ENCODE results near the gene MICALL2. TPM values are rescaled to one million over a fixed set of nuclear protein-coding genes. Genes with fewer than 3 reads are reported as not detected.

MICALL2 gene
- total and polyA plus RNA-seq, 4 donors: 2.9 to 16.3 (median 7.6) TPM

DNA sequence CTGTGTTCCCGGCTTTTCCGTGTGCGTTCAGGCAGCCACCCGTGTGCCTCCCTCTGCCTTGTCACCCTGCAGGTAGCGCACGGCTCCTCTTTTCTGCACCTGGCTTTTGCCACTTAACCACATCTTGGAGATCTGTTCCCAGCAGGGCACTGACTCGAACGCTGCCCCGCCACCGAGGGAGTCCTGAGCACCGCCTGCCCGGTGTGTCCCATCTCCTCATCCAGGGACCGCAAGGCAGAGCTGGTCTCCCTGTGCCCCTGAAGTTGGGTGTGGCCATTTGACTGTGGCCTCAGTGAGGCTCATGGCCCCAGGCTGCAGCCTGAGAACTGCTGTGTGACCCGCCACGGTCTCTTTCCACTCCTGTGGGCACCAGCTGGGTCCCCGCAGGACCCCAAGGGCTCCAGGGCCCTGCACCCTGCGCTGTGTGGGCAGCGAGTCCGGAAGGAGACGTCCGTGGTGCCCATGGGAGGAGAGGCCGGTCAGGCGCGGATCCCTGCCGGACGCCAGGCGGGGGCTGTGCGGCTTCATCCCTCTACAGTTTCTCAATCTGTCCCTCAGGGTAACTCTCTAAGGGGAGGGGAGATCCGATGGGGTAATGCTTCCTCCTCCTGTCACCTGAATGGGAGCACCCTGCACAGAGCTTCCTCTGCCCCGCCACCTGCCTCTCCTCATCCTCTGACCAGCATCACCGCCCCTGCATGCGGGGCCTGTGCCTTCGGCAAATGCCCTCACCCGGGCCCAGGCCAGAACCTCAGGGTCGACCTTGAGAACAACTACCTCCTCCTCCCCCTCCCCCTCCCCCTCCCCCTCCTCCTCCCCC, 46.7 kb upstream of the MICALL2 start:
- Histone ChIP-seq H3K9me3 (ENCODE audit: control insufficient read depth in 4 of 4, low read length in 3 of 4) (no peaks in the 10 kb centered on the region), H3K9ac (ENCODE audit: low read depth in 1 of 2, low read length in 2 of 2) (no peak overlapping the region), H3K27ac (ENCODE audit: low read depth in 1 of 2, low read length in 2 of 2) (no peak overlapping the region), H3K4me1 (ENCODE audit: control insufficient read depth in 4 of 4, insufficient read depth in 4 of 4, low read length in 3 of 4) (peaks cover 5 to 28% (median 21%) of the 10 kb centered on the region in 4 donors), H3K36me3 (ENCODE audit: control insufficient read depth in 4 of 4, insufficient read depth in 3 of 4, low read depth in 1 of 4, low read length in 3 of 4) (peaks cover 0 to 11% (median under 1%) of the 10 kb centered on the region in 4 donors), H3K4me3 (ENCODE audit: low read depth in 1 of 3, low read length in 3 of 3) (no peak overlapping the region), H3K27me3 (ENCODE audit: control insufficient read depth in 4 of 4, insufficient read depth in 4 of 4, low read length in 3 of 4) (no peaks in the 10 kb centered on the region)
- TF ChIP-seq RAD21 (IDR thresholded peaks at IDR 0.05): no peak
- TF ChIP-seq FOXA2 (IDR thresholded peaks at IDR 0.05): no peak
- TF ChIP-seq, protein P1, sequence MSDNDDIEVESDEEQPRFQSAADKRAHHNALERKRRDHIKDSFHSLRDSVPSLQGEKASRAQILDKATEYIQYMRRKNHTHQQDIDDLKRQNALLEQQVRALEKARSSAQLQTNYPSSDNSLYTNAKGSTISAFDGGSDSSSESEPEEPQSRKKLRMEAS (IDR thresholded peaks at IDR 0.05): no peak
- no peak for TF ChIP-seq TAF1 (conservative IDR thresholded peaks at IDR 0.05)
- TF ChIP-seq, protein P2, sequence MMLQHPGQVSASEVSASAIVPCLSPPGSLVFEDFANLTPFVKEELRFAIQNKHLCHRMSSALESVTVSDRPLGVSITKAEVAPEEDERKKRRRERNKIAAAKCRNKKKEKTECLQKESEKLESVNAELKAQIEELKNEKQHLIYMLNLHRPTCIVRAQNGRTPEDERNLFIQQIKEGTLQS (IDR thresholded peaks at IDR 0.05): no peak
- TF ChIP-seq EGR1 (IDR thresholded peaks at IDR 0.05; ENCODE audit: low read depth in 2 of 2): no peak
- TF ChIP-seq HNF4G (IDR thresholded peaks at IDR 0.05): no peak
- WGBS: 80% methylated on average over 35 of the region's 35 CpGs
- DNase-seq (ENCODE audit: low spot score): no peak

DNA sequence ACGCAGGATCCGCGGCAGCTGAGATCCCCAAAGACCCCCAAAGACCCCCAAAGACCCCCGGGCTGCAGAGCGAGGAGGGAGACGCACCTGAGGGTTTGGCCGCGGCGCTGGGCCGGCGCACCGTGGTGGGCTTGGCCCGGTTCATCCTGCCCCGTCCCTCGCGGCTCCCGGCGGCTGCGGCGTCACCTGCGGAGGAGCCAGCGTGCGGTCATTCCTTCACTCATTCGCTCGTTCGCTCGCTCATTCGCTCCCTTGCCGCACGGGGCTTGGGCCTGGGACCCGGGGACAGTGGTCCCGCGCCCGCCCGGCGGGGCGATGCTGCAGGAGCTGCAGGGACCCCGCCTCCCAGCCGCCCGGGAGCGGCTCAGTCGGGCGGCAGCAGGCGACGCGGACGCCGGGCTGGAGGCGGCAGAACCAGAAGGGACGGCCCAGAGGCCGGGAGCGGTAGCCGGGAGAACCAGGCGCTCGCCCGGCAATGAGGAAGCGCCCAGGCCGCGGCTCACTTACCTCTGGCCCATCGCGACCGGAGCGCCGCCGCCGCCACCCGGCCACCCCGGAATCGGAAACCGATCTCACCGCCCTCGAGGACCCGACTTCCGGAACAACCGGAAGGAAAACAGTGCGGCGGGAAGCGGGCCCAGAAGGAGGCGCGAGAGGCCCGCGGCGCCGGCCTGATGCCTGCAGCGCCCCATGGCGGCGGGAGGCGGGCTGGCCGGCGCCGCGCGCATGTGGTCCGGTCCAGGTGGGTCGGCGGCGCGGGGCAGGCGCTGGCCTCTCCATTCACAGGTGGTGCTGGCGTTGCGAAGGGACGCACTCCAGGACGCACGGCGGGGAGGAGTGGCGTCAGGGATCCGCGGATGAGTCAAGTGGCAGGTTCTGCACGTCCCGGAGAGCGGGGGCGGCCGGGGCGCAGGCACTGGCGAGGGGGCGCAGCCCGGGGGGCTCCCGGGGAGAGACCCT, 44.8 kb upstream of the MICALL2 start, which contains the start of gene INTS1:
INTS1 (minus strand) TSS at position 574 of the 960 bp plus-strand sequence; CDS start at position 145, 429 bp downstream.
- TF ChIP-seq HNF4G (IDR thresholded peaks at IDR 0.05) (no peak), EGR1 (IDR thresholded peaks at IDR 0.05; ENCODE audit: low read depth in 2 of 2) (peak in 1 of 2 donors; percentile 87), GABPA (IDR thresholded peaks at IDR 0.05 in 1 of 2, conservative IDR thresholded peaks at IDR 0.05 in 1 of 2) (peak; percentile 82 to 96), RXRA (IDR thresholded peaks at IDR 0.05) (peak in 1 of 2 donors; percentile 12), FOXA2 (IDR thresholded peaks at IDR 0.05) (peak; percentile 33), FOXA1 (IDR thresholded peaks at IDR 0.05) (peak; percentile 34), HNF4A (conservative IDR thresholded peaks at IDR 0.05) (no peak)
- TF ChIP-seq, protein P3, sequence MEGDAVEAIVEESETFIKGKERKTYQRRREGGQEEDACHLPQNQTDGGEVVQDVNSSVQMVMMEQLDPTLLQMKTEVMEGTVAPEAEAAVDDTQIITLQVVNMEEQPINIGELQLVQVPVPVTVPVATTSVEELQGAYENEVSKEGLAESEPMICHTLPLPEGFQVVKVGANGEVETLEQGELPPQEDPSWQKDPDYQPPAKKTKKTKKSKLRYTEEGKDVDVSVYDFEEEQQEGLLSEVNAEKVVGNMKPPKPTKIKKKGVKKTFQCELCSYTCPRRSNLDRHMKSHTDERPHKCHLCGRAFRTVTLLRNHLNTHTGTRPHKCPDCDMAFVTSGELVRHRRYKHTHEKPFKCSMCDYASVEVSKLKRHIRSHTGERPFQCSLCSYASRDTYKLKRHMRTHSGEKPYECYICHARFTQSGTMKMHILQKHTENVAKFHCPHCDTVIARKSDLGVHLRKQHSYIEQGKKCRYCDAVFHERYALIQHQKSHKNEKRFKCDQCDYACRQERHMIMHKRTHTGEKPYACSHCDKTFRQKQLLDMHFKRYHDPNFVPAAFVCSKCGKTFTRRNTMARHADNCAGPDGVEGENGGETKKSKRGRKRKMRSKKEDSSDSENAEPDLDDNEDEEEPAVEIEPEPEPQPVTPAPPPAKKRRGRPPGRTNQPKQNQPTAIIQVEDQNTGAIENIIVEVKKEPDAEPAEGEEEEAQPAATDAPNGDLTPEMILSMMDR (IDR thresholded peaks at IDR 0.05; ENCODE audit: low read depth, low read length, missing input control): peak; percentile 90
- H3K27me3 ChIP-seq (ENCODE audit: control insufficient read depth in 4 of 4, insufficient read depth in 4 of 4, low read length in 3 of 4): no peaks in the 10 kb centered on the region
- H3K9me3 ChIP-seq (ENCODE audit: control insufficient read depth in 4 of 4, low read length in 3 of 4): no peaks in the 10 kb centered on the region
- peaks cover 5 to 28% (median 21%) of the 10 kb centered on the region in 4 donors for H3K4me1 ChIP-seq (ENCODE audit: control insufficient read depth in 4 of 4, insufficient read depth in 4 of 4, low read length in 3 of 4)
- H3K9ac ChIP-seq (ENCODE audit: low read depth in 1 of 2, low read length in 2 of 2): peak within 1 kb of the TSS; percentile 1 to 22
- peak within 1 kb of the TSS; percentile 82 to 99 (median 96) for H3K4me3 ChIP-seq (ENCODE audit: low read depth in 1 of 3, low read length in 3 of 3)
- peak; percentile 88 for DNase-seq (ENCODE audit: low spot score)
- H3K27ac ChIP-seq (ENCODE audit: low read depth in 1 of 2, low read length in 2 of 2): peak within 1 kb of the TSS; percentile 51 to 57
- WGBS: 1% methylated on average over 118 of the region's 118 CpGs
- H3K36me3 ChIP-seq (ENCODE audit: control insufficient read depth in 4 of 4, insufficient read depth in 3 of 4, low read depth in 1 of 4, low read length in 3 of 4): peaks cover 0 to 27% (median 3%) of the 10 kb centered on the region in 4 donors

Measured in liver (tissue), 9 donors.